HG03097 (cell line): Measurements from ENCODE around the gene XPO6.
"Not testable (repeated sequence)": the region's sequence is repeated elsewhere in the genome, so short reads cannot be mapped to it uniquely, and the experiment has no call there.

Experiments used
- ATAC-seq: cut with Tn5 transposase; IDR thresholded peaks from one replicate; pipeline ENCODE4 v1.9.1; 2021; ENCODE audit not compliant: unreplicated experiment, low FRiP score

The XPO6 gene

GRCh38 chr16:28120754-28121153 lies 91.0 kb downstream of the XPO6 start:
- no peak for ATAC-seq

- ATAC-seq, result no peak
Observed at GRCh38 chr16:28118637-28119036, 93.1 kb downstream of the XPO6 start.

GRCh38 chr16:28117168-28117565 lies 94.6 kb downstream of the XPO6 start:
- ATAC-seq, result no peak

- ATAC-seq, result not testable (repeated sequence)
Observed at GRCh38 chr16:28115866-28116265, 95.9 kb downstream of the XPO6 start.

- no peak for ATAC-seq
Observed at GRCh38 chr16:28112908-28113307, 98.9 kb downstream of the XPO6 start.

- no peak for ATAC-seq
Observed at GRCh38 chr16:28110977-28111376, 100.8 kb downstream of the XPO6 start.

GRCh38 chr16:28110479-28110878 lies 101.3 kb downstream of the XPO6 start:
- no peak for ATAC-seq

- no peak for ATAC-seq
Observed at GRCh38 chr16:28110074-28110473, 101.7 kb downstream of the XPO6 start.

- no peak for ATAC-seq
Observed at GRCh38 chr16:28108590-28109247, 103.0 kb downstream of the XPO6 start.

- ATAC-seq, result no peak
Observed at GRCh38 chr16:28107232-28107631, 104.5 kb downstream of the XPO6 start.

- ATAC-seq, result no peak
Observed at GRCh38 chr16:28106467-28107215, 105.1 kb downstream of the XPO6 start.

- no peak for ATAC-seq
Observed at GRCh38 chr16:28105954-28106353, 105.8 kb downstream of the XPO6 start.

GRCh38 chr16:28105297-28105696 lies 106.5 kb downstream of the XPO6 start:
- no peak for ATAC-seq

GRCh38 chr16:28104404-28104803 lies 107.4 kb downstream of the XPO6 start:
- ATAC-seq, result no peak

- ATAC-seq, result no peak
Observed at GRCh38 chr16:28103516-28104170, 108.1 kb downstream of the XPO6 start.

- no peak for ATAC-seq
Observed at GRCh38 chr16:28101533-28101890, 110.3 kb downstream of the XPO6 start.

- no peak for ATAC-seq
Observed at GRCh38 chr16:28100810-28101532, 110.8 kb downstream of the XPO6 start.

GRCh38 chr16:28098959-28099945 lies 112.5 kb downstream of the XPO6 start:
- no peak for ATAC-seq

- no peak for ATAC-seq
Observed at GRCh38 chr16:28098171-28098958, 113.4 kb downstream of the XPO6 start.
